PC-9 (cell line): Measurements from ENCODE around the gene AADACL2.

Source experiments
- EZH2 ChIP-seq: fragments of 200-600 bp; sonication (generic); IDR thresholded peaks from 2 replicates; pipeline ENCODE4 v1.8.0; 2017; ENCODE audit warnings: antibody characterized with exemption, low read depth
- TF ChIP-seq, protein P1 (sequence below): fragments of 200-600 bp; sonication (generic); conservative IDR thresholded peaks from 2 replicates; pipeline ENCODE4 v1.6.1; 2017; ENCODE audit warnings: mixed run types, antibody characterized with exemption, mild to moderate bottlenecking, moderate library complexity

DNA sequence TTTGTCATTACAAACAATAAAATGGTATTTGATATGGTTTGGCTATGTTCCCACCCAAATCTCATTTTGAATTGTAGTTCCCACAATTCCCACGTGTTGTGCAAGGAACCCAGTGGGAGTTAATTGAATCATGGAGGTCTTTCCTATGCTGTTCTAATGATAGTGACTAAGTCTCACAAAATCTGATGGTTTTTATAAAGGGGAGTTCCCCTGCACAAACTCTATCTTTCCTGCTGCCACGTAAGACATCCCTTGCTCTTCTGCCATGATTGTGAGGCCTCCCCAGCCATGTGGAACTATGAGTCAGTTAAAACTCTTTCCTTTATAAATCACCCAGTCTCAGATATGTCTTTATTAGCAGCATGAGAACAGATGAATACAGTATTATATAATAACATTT, 64.7 kb downstream of the AADACL2 start:
- TF ChIP-seq, protein P1, sequence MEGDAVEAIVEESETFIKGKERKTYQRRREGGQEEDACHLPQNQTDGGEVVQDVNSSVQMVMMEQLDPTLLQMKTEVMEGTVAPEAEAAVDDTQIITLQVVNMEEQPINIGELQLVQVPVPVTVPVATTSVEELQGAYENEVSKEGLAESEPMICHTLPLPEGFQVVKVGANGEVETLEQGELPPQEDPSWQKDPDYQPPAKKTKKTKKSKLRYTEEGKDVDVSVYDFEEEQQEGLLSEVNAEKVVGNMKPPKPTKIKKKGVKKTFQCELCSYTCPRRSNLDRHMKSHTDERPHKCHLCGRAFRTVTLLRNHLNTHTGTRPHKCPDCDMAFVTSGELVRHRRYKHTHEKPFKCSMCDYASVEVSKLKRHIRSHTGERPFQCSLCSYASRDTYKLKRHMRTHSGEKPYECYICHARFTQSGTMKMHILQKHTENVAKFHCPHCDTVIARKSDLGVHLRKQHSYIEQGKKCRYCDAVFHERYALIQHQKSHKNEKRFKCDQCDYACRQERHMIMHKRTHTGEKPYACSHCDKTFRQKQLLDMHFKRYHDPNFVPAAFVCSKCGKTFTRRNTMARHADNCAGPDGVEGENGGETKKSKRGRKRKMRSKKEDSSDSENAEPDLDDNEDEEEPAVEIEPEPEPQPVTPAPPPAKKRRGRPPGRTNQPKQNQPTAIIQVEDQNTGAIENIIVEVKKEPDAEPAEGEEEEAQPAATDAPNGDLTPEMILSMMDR: no peak
- no peak for TF ChIP-seq EZH2
